ENCODE results near the gene NAMPT. TPM values are rescaled to one million over a fixed set of nuclear protein-coding genes. Genes with fewer than 3 reads are reported as not detected.
A peak's percentile ranks its signal among the peaks of the same experiment; 100 is the strongest.

NAMPT gene
- total RNA-seq, 1 experiment from 2014 or later = 39.7 TPM

DNA sequence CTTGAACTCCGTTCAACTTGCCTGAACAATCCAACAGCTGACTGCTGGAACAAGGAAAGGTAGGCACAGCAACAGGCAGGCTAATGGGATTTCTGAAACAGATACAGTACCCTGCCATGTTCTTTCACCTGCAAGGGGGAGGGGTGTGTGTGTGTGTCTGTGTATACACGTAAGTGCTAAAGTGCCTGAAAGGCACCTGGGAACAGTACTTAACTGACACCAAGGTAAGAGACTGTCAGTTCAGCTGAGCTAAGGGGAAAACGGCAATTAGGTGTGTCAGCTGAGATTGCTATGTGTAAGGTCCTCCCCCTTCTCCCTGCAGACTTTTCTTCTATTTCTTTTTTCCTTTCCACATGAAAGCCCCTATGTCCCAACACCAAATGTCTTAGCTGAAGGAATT, 27.0 kb downstream of the NAMPT start:
- Histone ChIP-seq H3K27me3 (no peaks in the 10 kb centered on the region), H3K36me3 (peaks cover 12% of the 10 kb centered on the region), H3K4me3 (no peak overlapping the region), H3K9me3 (no peaks in the 10 kb centered on the region)
- DNase-seq = no peak

DNA sequence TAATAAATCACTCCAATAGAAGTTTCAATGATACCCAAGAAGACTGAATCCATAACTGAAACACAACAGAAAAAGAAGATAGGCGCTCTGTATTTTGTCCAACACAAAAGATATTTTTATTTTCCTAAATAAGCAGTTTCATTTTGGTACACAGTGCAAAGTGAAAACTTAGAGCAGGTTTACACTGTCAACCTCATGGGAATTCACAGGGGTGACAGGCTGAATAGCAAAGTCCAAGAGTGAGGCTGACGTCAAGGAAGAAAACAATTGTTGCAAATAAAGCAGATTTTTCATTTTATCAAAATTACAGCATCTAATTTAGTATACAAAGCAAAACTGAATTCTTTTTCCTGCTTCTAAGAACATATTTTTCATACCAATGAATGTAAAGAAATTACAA, 28.6 kb downstream of the NAMPT start:
- Histone ChIP-seq H3K9me3 (no peaks in the 10 kb centered on the region), H3K36me3 (peaks cover 26% of the 10 kb centered on the region)
- DNase-seq = no peak

DNA sequence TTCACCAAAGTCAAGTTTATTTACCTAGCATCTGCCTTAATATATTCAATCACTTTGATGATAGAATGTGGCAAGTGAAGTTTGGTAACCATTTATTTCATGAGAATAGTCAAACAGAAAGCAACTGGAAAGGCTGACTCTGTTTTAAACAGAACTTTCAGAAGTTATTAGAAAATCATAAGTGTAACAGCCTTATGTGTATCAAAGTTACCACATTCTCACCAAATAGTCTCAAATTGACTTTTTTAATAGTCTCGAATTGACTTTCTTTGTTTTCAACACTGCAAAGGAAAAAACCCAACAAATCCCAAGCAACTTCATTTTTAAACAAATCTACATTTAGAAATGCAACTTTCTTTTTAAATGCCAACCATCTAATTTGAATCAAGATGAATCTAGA, 29.5 kb downstream of the NAMPT start:
- peaks cover 30% of the 10 kb centered on the region for H3K36me3 ChIP-seq
- DNase-seq = no peak
- no peak overlapping the region for H3K4me3 ChIP-seq
- H3K27me3 ChIP-seq = no peaks in the 10 kb centered on the region
- H3K9me3 ChIP-seq = no peaks in the 10 kb centered on the region

More for the DNA sequence above, 28.6 kb downstream of the NAMPT start:
- Histone ChIP-seq H3K27me3 (no peaks in the 10 kb centered on the region), H3K4me3 (no peak overlapping the region)

DNA sequence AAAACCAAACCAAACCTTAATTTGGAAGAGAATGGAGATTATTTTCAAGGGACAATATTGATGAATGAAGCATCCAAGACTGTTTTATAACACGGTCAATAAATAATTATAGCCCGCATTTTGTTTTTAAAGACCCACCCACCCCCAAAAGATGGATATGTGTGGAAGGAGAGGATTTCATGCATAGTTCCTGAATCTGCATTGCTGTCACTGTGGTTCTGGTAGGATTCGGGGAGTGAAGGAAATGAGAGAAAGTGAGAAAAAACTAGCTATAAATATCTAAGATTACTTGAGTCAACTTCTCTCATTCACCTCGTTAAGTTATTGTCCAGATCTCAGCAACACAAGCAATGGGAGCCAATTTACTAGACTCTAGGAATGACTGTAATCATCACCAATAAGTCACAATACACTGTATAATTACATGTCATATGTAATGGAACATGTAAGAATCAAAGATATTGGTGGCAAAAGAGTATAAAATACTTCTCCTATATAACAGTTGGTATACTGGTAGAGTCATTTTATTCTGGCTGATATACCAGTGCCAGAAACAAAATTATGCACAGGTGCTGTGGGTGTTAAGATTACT, 30.2 kb downstream of the NAMPT start:
- DNase-seq = no peak
- H3K27me3 ChIP-seq = no peaks in the 10 kb centered on the region
- no peaks in the 10 kb centered on the region for H3K9me3 ChIP-seq
- H3K36me3 ChIP-seq = peaks cover 30% of the 10 kb centered on the region
- H3K4me3 ChIP-seq = no peak overlapping the region

DNA sequence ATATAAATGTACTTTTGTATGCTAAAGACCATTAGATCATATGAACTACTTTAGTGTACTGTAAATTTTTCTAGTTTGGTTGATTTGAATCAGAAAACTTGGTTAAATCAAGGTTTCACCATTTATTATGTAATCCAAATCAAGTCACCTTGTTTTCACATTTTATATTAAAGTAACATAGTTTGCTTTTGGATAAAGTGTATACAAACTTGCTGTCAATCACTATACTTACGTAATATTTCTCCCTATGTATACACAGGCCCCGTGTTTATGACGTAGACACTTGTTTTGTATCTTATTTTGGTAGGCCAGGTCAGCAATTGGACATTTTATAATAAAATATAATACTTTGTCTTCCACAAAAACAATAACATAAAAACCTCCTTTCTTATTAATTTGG, 32.2 kb downstream of the NAMPT start:
- no peaks in the 10 kb centered on the region for H3K9me3 ChIP-seq
- H3K27me3 ChIP-seq = no peaks in the 10 kb centered on the region
- no peak for DNase-seq
- H3K36me3 ChIP-seq = peaks cover 35% of the 10 kb centered on the region
- no peak overlapping the region for H3K4me3 ChIP-seq

DNA sequence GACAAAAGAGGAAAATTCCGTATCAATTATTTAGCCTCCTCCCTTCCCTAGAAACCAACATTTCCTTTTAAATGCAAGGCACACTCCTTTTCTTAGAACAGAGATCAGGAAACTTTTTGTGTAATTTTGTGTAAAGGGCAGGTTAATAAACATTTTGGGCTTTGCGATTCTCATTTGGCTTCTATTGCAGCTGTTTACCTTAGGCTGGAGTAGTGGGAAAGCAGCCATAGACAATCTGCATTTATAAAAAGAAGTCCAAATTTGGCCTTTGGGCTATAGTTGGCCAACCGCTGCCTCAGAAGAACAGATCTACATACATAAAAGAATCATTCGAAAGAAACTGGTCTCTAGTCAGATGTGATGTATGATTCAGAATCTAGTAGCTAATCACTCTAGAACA, 35.3 kb downstream of the NAMPT start:
- no peaks in the 10 kb centered on the region for H3K9me3 ChIP-seq
- H3K36me3 ChIP-seq = peaks cover 37% of the 10 kb centered on the region
- H3K4me3 ChIP-seq = no peak overlapping the region
- H3K27me3 ChIP-seq = no peaks in the 10 kb centered on the region
- DNase-seq = no peak

DNA sequence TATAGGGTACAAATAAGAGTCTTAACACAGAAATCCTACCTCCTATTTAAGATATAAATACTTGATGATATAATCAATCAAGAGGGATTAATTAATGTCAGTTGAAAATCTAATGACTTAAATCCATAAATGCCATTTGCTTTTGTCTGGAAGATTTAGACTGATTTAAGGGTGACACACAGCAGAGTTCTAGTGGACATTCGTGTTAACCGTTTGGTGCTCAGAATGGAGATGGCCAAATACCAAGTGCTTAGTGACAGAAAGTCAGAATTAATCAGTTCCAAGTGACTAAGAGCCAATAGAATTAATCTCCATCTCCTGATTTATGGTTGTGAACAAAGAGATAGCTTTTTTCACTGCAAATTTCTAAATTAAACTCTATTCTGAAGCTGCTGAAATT, 36.2 kb downstream of the NAMPT start:
- peaks cover 34% of the 10 kb centered on the region for H3K36me3 ChIP-seq
- no peak for DNase-seq
- no peaks in the 10 kb centered on the region for H3K9me3 ChIP-seq
- no peak overlapping the region for H3K4me3 ChIP-seq
- H3K27me3 ChIP-seq = no peaks in the 10 kb centered on the region

DNA sequence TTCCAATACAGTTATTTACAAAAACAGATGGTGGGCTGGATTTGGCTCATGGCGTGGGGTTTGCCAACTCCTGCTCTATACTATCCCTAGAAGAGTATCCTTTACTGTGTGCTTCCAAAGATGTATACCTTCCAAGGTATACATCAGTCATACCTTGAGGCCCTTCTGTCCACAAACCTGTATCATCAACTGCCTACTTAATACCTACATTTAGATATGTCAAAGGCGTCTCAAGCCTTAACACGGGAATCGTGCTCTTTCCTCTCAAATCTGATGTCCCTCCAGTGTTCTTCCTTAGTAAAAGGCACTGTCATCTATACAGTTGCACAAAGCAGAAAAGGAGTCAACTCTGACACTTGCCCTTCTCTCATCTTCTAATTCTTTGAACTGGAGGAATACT, 36.9 kb downstream of the NAMPT start:
- Histone ChIP-seq H3K4me3 (no peak overlapping the region), H3K27me3 (no peaks in the 10 kb centered on the region), H3K36me3 (peaks cover 28% of the 10 kb centered on the region), H3K9me3 (no peaks in the 10 kb centered on the region)
- DNase-seq = no peak

DNA sequence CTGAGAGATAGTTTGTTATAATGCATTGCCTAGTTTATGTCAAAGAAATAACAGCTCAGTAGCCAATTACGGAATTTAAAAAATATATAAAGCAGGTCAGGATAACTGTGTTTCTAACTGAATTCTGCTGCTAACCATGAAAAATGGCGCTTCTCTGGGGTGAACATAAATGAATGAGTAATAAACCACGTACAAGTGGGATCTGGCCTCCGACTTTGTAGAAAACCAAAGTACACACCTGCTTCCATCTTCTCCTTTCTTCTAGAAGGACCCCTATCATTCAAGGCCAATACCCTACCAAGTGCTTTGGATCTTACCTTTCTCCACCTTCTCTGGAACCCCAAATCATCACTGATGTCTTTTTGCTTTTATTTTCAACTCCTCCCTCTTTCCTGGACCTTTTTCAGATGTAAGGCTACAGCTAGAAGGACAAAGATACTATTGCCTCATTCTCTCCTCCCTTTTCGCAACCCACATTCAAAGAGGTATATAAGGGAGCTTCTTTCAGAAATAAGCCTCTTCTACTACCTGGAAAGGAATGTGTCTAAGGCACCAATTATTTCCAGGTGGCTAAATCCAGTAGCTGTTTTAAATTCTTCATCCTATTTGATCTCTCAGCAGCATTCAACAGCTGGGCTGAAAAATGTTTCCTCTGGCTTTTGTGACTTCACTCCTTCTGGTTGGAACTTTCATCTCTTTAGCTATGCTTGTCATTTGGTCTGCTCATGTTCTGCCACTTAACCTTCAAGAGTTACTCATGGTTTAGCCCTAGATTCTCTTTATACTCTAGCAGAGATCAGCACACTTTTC, 37.7 kb downstream of the NAMPT start:
- Histone ChIP-seq H3K36me3 (peaks cover 21% of the 10 kb centered on the region), H3K27me3 (no peaks in the 10 kb centered on the region), H3K4me3 (no peak overlapping the region), H3K9me3 (no peaks in the 10 kb centered on the region)
- no peak for DNase-seq

DNA sequence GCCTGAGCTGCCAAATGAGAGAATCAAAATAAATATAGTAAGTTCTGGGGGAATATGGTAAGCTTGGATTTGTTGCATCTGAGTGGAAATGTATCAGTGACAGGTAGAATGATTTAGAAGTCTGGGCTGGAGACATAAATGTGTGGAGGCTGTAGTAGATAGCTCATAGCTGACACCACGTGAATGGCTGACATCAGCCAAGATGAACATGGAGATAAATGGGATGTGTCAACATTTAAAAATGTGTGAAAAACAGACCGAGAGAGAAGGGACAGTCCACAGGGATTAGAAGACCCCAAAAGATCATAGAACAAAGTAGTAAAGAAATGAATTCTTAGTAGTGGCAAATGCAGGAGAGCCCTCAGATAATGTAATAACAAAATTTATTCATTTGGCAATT, 40.9 kb downstream of the NAMPT start:
- Histone ChIP-seq H3K9me3 (no peaks in the 10 kb centered on the region), H3K36me3 (peaks cover 9% of the 10 kb centered on the region), H3K4me3 (no peak overlapping the region), H3K27me3 (no peaks in the 10 kb centered on the region)
- no peak for DNase-seq

DNA sequence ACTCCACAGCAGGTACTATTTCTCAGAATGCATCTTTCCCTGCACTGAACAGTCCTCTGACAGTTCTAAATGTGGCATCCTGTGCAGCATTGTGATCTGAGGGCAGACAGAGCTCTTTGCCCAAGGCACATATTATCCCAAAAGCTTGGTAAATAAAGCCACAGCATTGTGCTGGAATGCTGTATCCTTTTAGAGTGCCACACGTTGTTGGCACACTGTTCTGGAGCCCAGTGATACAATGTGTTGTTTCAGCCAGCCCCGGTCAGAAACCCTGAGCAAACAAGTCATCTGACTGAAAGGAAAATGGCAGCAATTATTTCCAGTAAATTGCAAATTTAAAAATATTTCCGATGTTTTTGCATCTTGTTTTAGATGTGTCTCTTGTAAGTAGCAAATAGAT, 45.4 kb downstream of the NAMPT start:
- no peak overlapping the region for H3K4me3 ChIP-seq
- H3K9me3 ChIP-seq = no peaks in the 10 kb centered on the region
- H3K27me3 ChIP-seq = no peaks in the 10 kb centered on the region
- no peaks in the 10 kb centered on the region for H3K36me3 ChIP-seq
- peak; percentile 3 for DNase-seq

DNA sequence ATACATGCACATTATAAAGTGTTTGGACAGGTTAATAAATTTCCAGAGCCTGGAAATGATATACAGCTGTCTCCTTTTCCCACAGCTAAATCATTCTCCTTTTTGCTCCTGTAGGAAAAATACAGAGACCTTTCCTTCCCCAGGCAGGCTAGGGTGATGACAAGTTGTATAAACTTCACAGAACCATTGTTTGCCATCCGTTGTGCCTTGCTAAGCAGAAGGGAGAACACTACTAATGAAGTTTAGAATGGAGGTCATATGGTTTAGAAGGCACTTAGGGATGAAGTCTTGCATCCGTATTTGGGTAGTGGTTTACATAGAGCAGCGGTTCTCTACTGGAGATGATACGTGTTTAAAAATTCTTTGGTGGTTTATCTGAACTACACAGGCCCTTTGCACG, 46.0 kb downstream of the NAMPT start:
- no peak for DNase-seq
- Histone ChIP-seq H3K27me3 (no peaks in the 10 kb centered on the region), H3K36me3 (no peaks in the 10 kb centered on the region), H3K9me3 (no peaks in the 10 kb centered on the region), H3K4me3 (no peak overlapping the region)

DNA sequence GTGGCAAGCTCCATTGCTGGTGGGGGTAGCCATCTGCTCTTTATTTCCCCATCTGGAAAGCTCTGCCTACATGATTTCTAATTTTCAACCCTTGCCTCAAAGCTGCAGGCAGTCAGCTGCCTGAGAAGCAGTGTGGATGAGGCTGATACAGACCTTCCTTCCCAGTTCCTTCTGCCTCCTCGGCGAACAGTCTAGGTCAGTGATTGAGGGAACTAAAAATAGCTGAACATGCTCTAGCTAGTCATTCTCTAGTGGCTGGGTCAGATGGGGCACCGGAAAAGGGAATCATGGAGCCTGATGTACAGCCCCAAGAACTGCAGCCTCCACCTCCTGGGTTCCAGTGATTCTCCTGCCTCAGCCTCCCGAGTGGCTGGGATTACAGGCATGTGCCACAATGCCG, 48.7 kb downstream of the NAMPT start:
- no peaks in the 10 kb centered on the region for H3K27me3 ChIP-seq
- H3K4me3 ChIP-seq = no peak overlapping the region
- H3K36me3 ChIP-seq = no peaks in the 10 kb centered on the region
- DNase-seq = no peak
- no peaks in the 10 kb centered on the region for H3K9me3 ChIP-seq

DNA sequence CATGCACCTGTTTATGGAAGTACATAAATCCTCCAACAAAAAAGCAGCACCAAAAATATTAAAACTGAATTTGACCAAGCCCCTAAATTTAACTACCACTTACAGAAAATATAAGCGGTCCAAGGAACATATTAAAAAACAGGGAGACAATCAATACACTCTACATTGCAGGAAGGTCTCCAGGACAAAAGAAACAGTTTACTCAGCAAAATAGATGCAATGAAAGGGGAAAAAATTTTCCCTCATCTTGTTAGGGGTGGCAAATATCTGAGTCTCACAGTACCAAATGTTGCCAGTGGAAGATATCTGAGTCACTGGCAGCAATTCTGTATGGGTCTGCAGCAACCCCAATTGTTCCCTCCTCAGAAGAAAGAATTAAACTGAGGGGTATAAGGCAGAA, 50.4 kb downstream of the NAMPT start:
- no peaks in the 10 kb centered on the region for H3K36me3 ChIP-seq
- no peak overlapping the region for H3K4me3 ChIP-seq
- DNase-seq = no peak
- no peaks in the 10 kb centered on the region for H3K27me3 ChIP-seq
- H3K9me3 ChIP-seq = no peaks in the 10 kb centered on the region

DNA sequence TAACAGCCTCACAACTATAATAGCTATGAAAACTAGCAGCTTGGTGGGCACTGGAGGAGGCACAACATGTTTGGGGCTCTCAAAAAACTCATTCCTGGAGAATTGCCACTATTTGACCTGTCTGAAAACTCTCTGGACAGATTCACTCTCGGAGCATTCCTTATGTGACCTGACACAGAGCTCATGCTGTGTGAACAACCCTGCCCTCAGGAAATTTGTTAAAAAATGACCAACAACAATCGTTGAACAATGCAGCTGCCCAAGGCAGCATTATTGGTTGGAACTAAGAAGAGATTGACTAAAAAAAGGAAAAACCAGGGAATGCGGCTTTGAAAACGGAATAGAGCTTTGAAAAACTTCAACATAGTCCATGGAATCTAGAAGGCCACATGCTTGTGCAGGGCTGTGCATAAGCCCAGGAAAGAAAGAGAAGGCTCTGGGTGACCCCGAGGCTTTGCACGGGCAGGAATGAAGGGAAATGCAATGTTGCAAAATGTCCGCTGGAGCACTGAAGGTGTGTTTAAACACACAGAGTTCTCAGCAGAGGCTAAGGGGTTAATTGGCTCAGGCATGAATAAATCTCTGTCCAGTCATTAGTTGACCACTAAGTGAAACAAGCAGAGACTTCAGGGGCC, 52.8 kb downstream of the NAMPT start:
- no peaks in the 10 kb centered on the region for H3K27me3 ChIP-seq
- H3K4me3 ChIP-seq = no peak overlapping the region
- H3K9me3 ChIP-seq = no peaks in the 10 kb centered on the region
- H3K36me3 ChIP-seq = no peaks in the 10 kb centered on the region
- DNase-seq = no peak

DNA sequence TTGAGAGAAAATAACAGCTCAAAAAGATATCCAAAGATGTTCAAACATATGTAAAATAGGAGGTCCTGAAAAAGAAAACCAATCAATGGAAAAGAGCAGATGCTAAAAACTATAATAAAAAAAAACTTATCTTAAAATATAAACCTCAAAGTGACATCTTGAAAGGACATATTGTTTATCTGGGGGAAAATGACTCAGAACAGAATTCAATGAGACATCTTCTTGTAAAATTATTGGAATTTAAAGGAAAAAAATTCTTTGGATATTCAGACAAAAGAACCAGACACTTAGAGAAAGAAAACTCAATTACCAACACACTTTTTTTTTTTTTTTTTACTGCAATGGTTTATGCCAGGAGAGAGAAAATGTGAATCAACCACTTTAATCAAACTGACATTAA, 58.9 kb downstream of the NAMPT start:
- no peak for DNase-seq
- Histone ChIP-seq H3K27me3 (no peaks in the 10 kb centered on the region), H3K9me3 (no peaks in the 10 kb centered on the region), H3K36me3 (no peaks in the 10 kb centered on the region), H3K4me3 (no peak overlapping the region)

DNA sequence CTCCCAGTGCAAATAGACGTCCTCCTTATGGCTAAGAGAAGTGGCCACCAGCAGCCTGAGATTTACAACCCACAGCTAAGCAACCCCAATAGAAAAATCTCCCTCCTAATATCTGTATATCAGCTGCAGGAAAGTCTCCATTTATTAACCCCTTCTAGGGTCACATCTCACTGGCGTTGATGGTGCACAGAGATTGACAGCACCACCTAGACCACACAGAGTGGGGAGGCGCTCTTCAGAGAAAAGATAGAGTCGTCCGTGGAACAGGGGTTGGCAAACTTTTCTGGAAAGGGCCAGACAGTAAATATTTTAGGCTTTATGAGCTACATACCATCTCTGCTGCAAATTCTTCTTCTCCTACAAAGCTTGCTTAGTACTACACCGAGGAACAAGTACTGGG, 60.0 kb downstream of the NAMPT start:
- no peaks in the 10 kb centered on the region for H3K9me3 ChIP-seq
- no peak for DNase-seq
- H3K27me3 ChIP-seq = no peaks in the 10 kb centered on the region
- no peak overlapping the region for H3K4me3 ChIP-seq
- no peaks in the 10 kb centered on the region for H3K36me3 ChIP-seq

DNA sequence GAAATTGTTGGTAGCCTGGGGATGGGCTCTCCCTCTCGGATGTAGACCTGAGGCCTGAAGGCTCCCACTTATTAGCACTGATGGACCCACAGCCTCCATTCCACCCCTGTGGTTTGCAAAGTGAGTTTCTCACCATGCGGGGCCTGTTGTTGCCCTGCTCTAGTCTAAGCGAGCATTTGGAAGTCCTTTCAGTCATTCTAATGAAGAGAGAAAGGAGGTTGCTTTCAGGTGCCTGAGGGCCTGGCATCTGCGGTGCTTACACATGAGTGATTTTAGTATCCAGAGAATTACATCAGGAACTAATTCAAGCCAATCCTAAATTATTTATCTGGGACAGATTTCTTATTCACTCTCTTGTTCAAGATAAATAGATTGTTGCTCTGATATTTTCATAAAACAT, 61.6 kb downstream of the NAMPT start:
- Histone ChIP-seq H3K4me3 (no peak overlapping the region), H3K36me3 (no peaks in the 10 kb centered on the region), H3K9me3 (no peaks in the 10 kb centered on the region), H3K27me3 (no peaks in the 10 kb centered on the region)
- no peak for DNase-seq

Data from MG63 (cell line).